Fibroblast of skin of abdomen (primary cell): ENCODE results near the gene RPS2. TPM values are rescaled to one million over a fixed set of nuclear protein-coding genes. Genes with fewer than 3 reads are reported as not detected.
"Not testable (repeated sequence)": the region's sequence is repeated elsewhere in the genome, so short reads cannot be mapped to it uniquely, and the experiment has no call there.

ENCODE experiments used
- DNase-seq: peaks from one replicate; pipeline ENCODE4 v3.0.0-alpha.2; 2013
- polyA plus RNA-seq, 2 experiments: library from polyadenylated mRNA; unstranded; fragments of 120-200 nt; gene quantifications; one replicate each; pipeline ENCODE4 v1.2.1, GENCODE V29; 2013; ENCODE audit not compliant: insufficient read length in 2 of 2

The RPS2 gene
- polyA plus RNA-seq (2013, experiment 1 of 2; ENCODE audit: insufficient read length) = 3,896 TPM
- polyA plus RNA-seq (2013, experiment 2 of 2; ENCODE audit: insufficient read length) = 3,905 TPM

DNA sequence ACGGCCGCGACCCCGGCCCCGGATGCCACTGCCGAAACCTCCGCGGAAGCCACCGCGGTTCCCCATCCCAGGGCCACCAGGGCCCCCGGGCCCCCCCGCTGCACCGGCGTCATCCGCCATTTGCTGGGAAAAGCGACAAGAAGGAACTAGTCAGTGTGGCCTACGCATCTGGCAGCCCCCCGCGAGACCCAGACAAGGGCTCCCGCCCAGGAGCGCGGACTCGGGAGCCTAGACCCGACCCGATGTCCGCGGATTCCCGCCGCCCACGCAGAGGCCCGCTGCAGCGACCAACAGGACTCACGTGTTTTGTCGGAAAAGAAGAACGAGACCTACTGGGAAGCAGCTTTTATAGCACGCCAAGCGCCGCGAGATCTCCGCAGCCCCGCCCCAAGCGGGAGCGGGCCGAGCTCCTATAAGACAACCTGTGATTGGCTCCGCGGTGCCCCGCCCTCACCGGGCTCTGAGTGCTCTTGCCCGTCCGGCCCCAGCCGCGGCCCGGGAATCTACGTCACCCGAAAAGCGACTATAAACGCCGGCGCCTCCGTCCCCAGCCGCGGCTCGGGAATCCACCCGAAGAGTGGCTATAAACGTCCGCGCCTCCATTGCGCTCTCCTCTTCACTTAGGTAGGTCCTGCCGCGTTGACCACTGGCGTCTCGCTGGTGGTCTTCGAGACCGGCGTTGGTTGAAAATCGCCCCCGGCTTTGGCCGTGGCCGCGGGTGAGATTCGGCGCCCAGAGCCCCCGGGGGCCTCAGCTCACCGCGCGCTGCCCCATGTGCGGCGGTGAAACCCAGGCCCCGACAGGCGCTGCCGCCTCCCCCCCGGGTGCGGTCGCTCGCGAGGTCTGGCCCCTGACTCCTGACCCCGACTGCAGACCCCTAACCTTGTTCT lies at the start of gene RPS2:
TSS of gene RPS2 (minus strand) at position 321 of the 890 bp plus-strand sequence. CDS start at position 120, 201 bp downstream.
- DNase-seq = peak; percentile 99

- DNase-seq = no peak
Observed at GRCh38 chr16:2013527-2013926, 48.9 kb upstream of the RPS2 start.

- not testable (repeated sequence) for DNase-seq
Observed at GRCh38 chr16:2011726-2012125, 47.1 kb upstream of the RPS2 start.

GRCh38 chr16:2009791-2010510 lies 45.3 kb upstream of the RPS2 start, which contains the start of gene ZNF598:
Gene ZNF598, minus strand, starts transcription at chr16:2009821.
- peak; percentile 90 for DNase-seq

GRCh38 chr16:2009164-2009711 lies 44.6 kb upstream of the RPS2 start:
- no peak for DNase-seq

- DNase-seq = no peak
Observed at GRCh38 chr16:2008631-2009163, 44.1 kb upstream of the RPS2 start.

DNA sequence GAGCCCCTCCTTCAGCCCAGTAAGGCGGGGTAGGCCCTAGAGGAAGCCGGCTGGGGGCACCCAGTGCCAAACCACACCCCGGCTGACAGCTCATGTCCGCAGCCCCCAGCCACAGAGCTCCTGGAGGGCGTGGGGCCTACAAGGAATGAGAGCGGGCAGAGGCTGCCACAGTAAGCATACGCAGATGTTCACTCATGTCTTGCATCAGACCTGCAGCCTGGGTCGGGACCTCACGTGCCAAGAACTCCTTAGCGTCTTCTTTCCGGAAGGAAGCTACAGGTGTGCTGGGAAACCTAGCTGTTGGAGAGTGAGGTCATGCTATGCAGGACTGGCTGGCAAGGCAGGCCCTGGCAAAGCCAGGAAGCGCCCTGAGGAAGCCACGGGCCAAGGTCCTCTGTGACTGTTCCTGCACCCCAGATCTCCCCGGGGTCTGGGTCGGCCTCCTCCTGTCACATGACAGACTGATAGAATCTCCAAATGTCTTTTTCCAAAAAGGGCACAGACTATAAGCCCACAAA lies 43.4 kb upstream of the RPS2 start:
- DNase-seq = peak; percentile 43

DNA sequence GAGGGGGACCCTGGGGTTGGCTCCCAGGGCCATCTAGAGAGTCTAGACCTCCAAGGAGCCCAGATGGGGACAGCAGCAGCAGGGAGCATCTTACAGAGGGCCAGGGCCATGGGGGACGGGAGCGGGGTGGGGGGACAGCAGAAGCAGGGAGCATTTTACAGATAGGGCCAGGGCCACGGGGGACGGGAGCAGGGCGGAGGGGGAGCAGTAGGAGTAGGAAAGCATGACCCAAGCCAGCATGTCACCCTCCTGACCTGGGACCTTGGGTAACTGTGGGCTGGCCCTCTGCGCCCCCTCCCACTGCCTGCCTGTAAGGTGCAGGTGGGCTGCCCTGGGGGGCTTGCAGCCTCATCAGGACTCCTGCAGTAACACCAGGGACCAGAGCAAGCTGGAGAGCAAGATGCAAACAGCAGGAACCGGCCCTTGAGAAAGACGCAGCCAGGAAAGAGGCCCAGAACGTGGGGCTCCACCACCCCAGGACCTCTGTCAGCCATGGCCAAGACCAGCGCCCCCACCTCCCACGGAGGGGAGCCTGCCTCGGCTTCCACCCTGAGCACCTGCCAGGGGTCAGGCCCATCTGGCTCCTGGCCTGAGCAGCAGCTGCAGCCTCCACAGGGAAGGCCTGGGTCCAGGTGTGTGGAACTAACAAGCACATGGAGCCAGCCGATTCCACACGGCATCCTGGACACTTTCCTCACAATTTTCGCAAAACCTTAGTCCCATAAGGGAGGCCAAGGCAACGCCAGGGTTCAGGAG lies 42.6 kb upstream of the RPS2 start:
- no peak for DNase-seq

DNA sequence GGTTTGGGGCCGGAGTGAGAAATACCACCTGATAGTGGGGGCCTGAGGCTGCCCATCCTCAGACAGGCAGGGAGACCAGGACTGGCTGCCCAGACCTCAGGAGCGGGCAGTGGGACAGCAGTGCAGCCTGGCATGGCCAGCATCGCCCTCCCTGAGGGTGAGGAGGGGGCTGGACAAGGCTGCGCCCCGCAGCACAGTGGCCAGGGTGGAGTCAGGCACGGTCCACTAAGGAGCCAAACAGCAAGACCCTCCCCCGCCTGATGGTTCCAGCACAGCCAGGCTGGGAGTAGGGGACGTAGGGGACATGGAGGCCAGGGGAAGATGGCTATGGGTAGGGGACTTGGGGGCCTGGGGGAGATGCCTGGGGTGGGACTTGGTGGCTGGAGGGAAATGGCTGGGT lies 41.7 kb upstream of the RPS2 start:
- no peak for DNase-seq

- no peak for DNase-seq
Observed at GRCh38 chr16:2005646-2006045, 41.0 kb upstream of the RPS2 start.

GRCh38 chr16:2004795-2005517 lies 40.3 kb upstream of the RPS2 start:
- DNase-seq = no peak

- peak; percentile 79 for DNase-seq
Observed at GRCh38 chr16:2003827-2004641, 39.4 kb upstream of the RPS2 start.

DNA sequence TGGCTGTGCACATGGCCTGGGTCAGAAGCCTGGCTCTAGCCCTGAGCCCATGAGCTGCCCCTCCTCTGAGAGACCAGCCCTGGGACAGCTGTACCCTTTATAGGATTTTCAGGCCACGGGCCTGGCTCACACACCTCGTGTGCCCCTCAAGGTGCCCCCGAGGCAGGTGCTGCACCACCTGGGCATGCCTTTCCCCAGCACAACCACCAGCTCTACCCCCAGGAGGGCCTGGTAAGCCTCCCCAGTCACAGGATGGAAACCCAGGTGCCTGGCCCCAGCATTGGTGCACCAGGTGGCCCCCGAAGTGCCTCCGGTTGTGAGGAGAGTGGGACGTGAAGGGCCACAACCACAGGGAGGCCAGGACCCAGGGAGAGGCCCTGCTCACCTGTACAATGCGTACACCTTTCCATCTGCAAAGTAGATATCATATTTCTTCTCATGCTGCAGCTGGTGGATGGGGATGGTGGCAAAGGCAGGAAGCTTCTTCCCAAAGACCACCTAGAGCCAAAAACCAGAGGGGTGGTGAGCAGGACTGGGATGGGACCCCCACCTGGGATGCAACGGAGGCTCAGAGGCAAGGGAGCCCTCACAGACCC lies 38.7 kb upstream of the RPS2 start:
- DNase-seq = no peak

- no peak for DNase-seq
Observed at GRCh38 chr16:2002406-2003230, 38.0 kb upstream of the RPS2 start.

- no peak for DNase-seq
Observed at GRCh38 chr16:2001456-2002355, 37.1 kb upstream of the RPS2 start.

DNA sequence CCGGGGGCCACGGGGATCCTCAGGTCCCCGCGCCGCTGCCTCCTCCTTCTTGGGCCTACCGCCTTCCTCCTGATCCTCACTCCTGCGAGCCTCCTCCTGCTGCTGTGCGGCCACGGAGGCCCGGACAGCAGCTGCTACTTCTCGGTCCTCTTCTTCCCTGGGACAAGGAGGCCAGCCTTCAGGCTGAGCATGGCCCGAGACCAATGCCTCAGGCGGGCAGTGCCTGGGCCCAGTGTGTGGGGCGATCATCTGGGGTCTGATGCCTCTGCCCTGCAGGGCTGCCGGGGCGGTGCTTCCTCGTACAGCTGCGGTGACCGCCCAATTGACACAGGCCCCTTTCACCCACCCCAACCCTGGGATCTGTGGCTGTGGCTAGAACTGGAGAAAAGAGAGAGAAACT lies 36.4 kb upstream of the RPS2 start:
- no peak for DNase-seq

DNA sequence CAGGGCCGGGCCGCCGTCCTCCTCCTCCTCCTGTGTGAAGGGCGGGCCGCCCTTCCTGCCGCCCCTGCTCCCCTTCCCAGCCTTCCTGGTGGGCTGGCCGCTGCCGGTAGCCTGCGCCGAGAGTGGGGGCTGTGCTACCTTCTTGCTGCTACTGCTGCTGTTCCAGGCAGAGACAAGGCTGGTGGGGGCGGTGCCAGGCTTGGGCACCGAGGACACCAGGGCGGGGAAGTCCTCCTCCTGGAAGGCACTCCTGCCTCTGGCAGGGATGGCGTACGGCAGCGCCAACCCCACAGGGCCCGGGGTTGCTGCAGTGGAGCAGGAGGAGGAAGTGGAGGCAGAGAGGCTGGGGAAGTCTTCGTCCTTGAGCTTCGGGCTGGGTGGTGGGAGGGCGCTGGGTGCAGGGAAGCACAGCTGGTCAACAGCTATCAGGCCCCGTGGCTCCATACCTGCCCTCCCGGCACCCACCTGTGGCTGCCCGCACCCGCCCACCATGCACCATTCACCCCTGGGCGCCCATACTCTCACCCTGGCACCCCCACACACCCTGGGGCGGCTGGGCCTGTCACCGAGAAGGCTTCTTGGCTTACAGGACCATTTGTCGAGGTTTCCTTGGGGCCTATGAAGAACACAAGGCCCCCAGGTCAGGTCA lies 35.4 kb upstream of the RPS2 start:
- no peak for DNase-seq
